GM21529 (cell line): Measurements from ENCODE around the gene PAQR4.
A peak's percentile ranks its signal among the peaks of the same experiment; 100 is the strongest.

Experiments used
- ATAC-seq: cut with Tn5 transposase; IDR thresholded peaks from one replicate; pipeline ENCODE4 v1.9.1; 2021; ENCODE audit not compliant: unreplicated experiment

The PAQR4 gene

GRCh38 chr16:3003582-3004270 lies 34.6 kb downstream of the PAQR4 start:
- peak; percentile 94 for ATAC-seq

- ATAC-seq: peak; percentile 20
Observed at GRCh38 chr16:3004319-3004718, 35.2 kb downstream of the PAQR4 start.

- ATAC-seq: no peak
Observed at GRCh38 chr16:3004781-3005284, 35.7 kb downstream of the PAQR4 start.

GRCh38 chr16:3007059-3007956 lies 38.2 kb downstream of the PAQR4 start:
- ATAC-seq: no peak

GRCh38 chr16:3007957-3008689 lies 39.0 kb downstream of the PAQR4 start:
- no peak for ATAC-seq

- no peak for ATAC-seq
Observed at GRCh38 chr16:3008690-3009037, 39.5 kb downstream of the PAQR4 start.

DNA sequence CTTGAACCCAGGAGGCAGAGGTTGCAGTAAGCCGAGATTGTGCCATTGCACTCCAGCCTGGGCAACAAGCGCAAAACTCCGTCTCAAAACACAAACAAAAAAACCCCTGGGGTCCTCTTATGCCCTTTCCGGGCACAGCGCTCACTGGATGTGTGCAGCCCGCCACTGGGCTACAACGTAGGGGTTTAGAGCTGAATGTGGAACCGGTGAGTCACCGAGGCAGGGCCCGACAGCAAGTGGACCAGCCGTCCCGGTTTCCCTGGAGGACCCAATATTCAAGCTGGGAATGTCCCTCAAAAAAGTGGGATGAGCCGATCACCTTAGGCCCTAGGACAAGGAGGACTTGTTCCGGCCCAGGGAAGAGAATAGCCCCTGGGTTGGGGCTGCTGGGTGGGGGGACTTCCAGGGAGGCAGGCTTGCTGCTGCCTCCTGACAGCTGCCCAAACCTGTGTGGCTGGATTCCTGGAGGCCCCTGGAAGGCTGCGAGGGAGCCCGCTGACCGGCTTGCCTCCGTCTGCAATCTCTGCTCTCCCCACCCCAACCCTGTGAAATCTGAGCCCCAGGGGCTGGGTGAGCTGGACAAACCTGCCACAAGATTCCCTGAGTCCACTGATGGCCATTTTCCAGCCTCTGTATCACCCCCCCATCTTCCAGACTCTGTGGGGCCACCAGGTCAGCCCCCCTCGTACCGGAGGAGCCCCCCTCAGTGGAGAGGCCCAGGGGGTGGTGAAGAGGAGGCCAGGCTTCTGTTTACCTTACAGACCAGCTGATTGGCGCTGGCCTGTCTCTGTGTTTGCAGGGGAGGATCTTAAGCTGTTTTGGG lies 40.6 kb downstream of the PAQR4 start:
- ATAC-seq: no peak

- no peak for ATAC-seq
Observed at GRCh38 chr16:3010510-3010909, 41.4 kb downstream of the PAQR4 start.

GRCh38 chr16:3012246-3012645 lies 43.1 kb downstream of the PAQR4 start:
- no peak for ATAC-seq

DNA sequence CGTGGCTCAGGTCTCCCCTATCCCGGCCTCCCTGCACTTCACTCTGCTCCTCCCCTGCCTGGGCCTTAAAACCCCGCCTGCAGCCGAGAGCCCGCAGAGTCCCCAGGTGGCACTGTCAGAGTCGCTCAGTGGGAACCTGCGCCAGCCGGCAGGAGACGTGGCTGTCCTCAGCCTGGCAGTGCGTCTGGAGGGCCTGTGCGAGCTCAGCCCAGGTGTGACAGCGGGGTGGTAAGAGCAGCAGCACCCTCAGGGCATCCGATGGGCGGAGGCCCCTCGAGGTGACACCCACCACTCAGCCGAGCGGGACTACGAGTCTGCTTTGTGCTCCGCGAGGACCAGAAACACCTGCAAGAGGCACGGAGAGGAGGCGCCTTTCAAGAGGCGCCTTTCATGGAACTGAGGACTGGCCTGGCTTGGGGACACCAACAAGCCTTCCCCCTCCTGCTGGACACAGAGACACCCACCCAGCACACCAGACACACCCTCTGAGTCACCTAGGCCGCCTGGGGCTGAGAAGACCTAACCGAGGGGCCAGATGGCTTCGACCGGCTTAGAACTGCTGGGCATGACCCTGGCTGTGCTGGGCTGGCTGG lies 43.8 kb downstream of the PAQR4 start, which contains the start of gene CLDN9:
CLDN9 (plus strand) TSS at position 96 of the 593 bp plus-strand sequence; CDS start at position 536, 440 bp downstream.
- ATAC-seq: no peak

DNA sequence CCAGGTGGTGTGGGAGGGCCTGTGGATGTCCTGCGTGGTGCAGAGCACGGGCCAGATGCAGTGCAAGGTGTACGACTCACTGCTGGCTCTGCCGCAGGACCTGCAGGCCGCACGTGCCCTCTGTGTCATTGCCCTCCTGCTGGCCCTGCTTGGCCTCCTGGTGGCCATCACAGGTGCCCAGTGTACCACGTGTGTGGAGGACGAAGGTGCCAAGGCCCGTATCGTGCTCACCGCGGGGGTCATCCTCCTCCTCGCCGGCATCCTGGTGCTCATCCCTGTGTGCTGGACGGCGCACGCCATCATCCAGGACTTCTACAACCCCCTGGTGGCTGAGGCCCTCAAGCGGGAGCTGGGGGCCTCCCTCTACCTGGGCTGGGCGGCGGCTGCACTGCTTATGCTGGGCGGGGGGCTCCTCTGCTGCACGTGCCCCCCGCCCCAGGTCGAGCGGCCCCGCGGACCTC lies 44.4 kb downstream of the PAQR4 start:
- no peak for ATAC-seq

GRCh38 chr16:3013998-3014690 lies 45.0 kb downstream of the PAQR4 start:
- no peak for ATAC-seq

- no peak for ATAC-seq
Observed at GRCh38 chr16:3014971-3015370, 45.8 kb downstream of the PAQR4 start.

DNA sequence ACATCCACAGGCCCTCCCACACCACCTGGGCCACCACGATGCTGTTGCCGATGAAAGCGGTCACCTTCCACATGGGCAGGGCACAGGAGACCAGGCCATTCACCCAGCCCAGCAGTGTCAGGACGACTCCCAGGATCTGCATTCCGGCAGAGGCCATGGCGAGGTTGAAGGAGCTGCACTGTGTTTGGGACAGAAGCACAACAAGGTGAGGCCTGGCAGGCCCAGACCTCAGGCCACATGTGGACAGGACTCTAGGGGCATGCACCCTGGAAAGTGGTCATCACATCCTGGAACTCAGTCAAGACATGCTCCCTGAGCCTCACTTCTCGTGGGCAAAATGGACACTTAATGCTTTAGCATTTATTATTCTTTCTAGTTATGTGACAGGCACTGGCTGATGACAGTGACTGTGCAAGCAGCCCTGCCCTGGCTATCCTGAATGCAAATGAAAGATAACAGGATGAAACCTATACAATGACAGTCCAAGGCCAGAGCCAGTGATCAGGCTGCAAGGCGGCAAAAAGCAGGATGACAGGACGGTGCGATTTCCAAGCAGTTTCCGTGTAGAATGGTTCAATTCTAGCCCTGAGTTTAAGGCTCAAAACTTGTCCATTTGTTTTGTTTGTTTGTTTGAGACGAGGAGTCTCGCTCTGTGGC lies 46.8 kb downstream of the PAQR4 start:
- no peak for ATAC-seq

GRCh38 chr16:3017344-3017743 lies 48.2 kb downstream of the PAQR4 start:
- no peak for ATAC-seq

DNA sequence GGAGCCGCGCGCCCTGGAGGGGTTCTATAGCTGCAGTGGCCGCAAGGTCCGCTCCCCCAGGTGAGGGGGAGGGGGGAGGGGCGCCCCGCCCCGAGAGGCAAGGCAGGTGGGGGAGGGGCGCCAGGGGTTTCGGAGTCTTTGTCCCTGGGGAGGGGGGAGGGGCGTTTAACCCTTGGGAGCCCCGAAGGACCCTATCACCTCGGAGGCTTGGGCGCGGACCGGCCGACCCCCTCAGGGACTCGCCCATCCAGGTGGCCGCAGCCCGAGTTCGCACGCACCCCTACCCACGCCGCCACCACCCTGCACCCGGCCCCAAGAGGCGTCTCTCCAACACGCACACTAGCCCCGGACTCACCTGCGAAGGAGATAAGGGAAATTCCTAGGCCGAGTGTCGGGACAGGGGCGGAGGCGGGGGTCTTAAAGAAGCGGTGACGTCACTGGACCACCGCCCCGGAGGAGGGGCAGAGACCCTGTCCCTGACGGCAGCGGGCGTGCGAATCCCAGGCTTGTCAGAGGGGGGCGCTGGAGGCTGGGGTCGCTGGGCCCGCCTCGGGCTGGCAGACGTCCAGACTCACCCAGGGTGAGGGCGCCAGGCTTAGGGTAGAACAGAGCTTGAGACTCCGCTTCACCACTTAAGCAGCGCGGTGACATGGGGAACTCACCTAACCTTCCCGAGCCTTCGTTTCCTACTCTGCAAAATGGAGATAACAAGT lies 48.8 kb downstream of the PAQR4 start, which contains the start of gene CLDN6:
CLDN6 (minus strand) TSS at position 390 of the 713 bp plus-strand sequence. CDS start 2,162 bp downstream, outside the sequence.
- no peak for ATAC-seq

GRCh38 chr16:3019594-3020246 lies 50.6 kb downstream of the PAQR4 start:
- ATAC-seq: no peak

- ATAC-seq: no peak
Observed at GRCh38 chr16:3020247-3020603, 51.1 kb downstream of the PAQR4 start, which contains the start of gene TNFRSF12A. TNFRSF12A (plus strand) TSS chr16:3020368; CDS start chr16:3020398, 30 bp downstream.
